Keratinocyte (primary cell): ENCODE data around the gene GEN1. TPM values are rescaled to one million over a fixed set of nuclear protein-coding genes. Genes with fewer than 3 reads are reported as not detected.

Experiments used
- DNase-seq: peaks from one replicate; pipeline ENCODE4 v3.0.0-alpha.2; 2011; ENCODE audit warnings: low read depth, missing footprints, low spot score
- FAIRE-seq: peaks from 2 replicates; lab custom pipeline; 2011; peaks lifted over from hg19 to GRCh38; lab: Jason Lieb, UNC
- H2AFZ ChIP-seq: 2 replicates; pipeline ENCODE4 v1.6.0; 2012; ENCODE audit warnings: low read length, control low read depth, inconsistent platforms; ENCODE audit not compliant: control insufficient read depth
- H3K27ac ChIP-seq: 2 replicates; pipeline ENCODE4 v1.5.1; 2011; ENCODE audit warnings: low read length; ENCODE audit not compliant: control insufficient read depth, insufficient read depth
- H3K27me3 ChIP-seq: 3 replicates; pipeline ENCODE4 v1.6.0; 2011; ENCODE audit warnings: low read length; ENCODE audit not compliant: control insufficient read depth, insufficient read depth; ENCODE audit errors: extremely low read depth
- H3K36me3 ChIP-seq, 2 experiments: 2 replicates in 1 of 2; 3 replicates in 1 of 2; pipeline ENCODE4 v1.5.1; 2011; ENCODE audit warnings: low read length in 2 of 2, mild to moderate bottlenecking in 1 of 2; ENCODE audit not compliant: control insufficient read depth in 2 of 2, insufficient read depth in 2 of 2; ENCODE audit errors: extremely low read depth in 1 of 2
- H3K4me1 ChIP-seq: 3 replicates; pipeline ENCODE4 v1.5.1; 2011; ENCODE audit warnings: low read length; ENCODE audit not compliant: control insufficient read depth, insufficient read depth; ENCODE audit errors: extremely low read depth
- H3K4me2 ChIP-seq: 3 replicates; pipeline ENCODE4 v1.6.0; 2011; ENCODE audit warnings: low read depth, low read length; ENCODE audit not compliant: control insufficient read depth, insufficient read depth; ENCODE audit errors: extremely low read depth
- H3K4me3 ChIP-seq, 3 experiments: fragments of 200-600 bp in 1 of 3; sonication (generic) in 1 of 3; 2 replicates in 2 of 3; 3 replicates in 1 of 3; pipeline ENCODE4 v1.5.1; 2011 to 2016; ENCODE audit warnings: low read length in 3 of 3, mild to moderate bottlenecking in 3 of 3, control low read depth in 2 of 3, inconsistent platforms in 1 of 3, low read depth in 1 of 3, mixed read lengths in 1 of 3, mixed run types in 1 of 3, moderate library complexity in 1 of 3; ENCODE audit not compliant: control insufficient read depth in 2 of 3, insufficient read depth in 2 of 3; ENCODE audit errors: extremely low read depth in 1 of 3
- H3K79me2 ChIP-seq: 2 replicates; pipeline ENCODE4 v1.6.0; 2012; ENCODE audit warnings: low read length; ENCODE audit not compliant: control insufficient read depth, insufficient read depth
- H3K9ac ChIP-seq: 3 replicates; pipeline ENCODE4 v1.6.0; 2011; ENCODE audit warnings: low read length; ENCODE audit not compliant: control insufficient read depth, insufficient read depth; ENCODE audit errors: extremely low read depth
- H3K9me1 ChIP-seq: 3 replicates; pipeline ENCODE4 v1.6.0; 2011; ENCODE audit warnings: low read length; ENCODE audit not compliant: control insufficient read depth, insufficient read depth; ENCODE audit errors: extremely low read depth
- H3K9me3 ChIP-seq: 2 replicates; pipeline ENCODE4 v1.5.1; 2012; ENCODE audit warnings: low read depth, low read length; ENCODE audit not compliant: control insufficient read depth
- H4K20me1 ChIP-seq: 3 replicates; pipeline ENCODE4 v1.6.0; 2011; ENCODE audit warnings: low read length; ENCODE audit not compliant: control insufficient read depth, insufficient read depth; ENCODE audit errors: extremely low read depth
- CTCF ChIP-seq, 3 experiments: IDR thresholded peaks in 1 of 3; conservative IDR thresholded peaks in 1 of 3; optimal IDR thresholded peaks in 1 of 3; 2 replicates in 2 of 3; 3 replicates in 1 of 3; pipeline versions ENCODE3 to v1.5.1; 2011; ENCODE audit warnings: low read length in 3 of 3, mild to moderate bottlenecking in 3 of 3, moderate library complexity in 2 of 3, control low read depth in 1 of 3, inconsistent platforms in 1 of 3; ENCODE audit not compliant: insufficient read depth in 2 of 3; ENCODE audit errors: extremely low read depth in 1 of 3
- EZH2 ChIP-seq: IDR thresholded peaks from one replicate; pipeline ENCODE4 v1.6.1; 2012; ENCODE audit warnings: inconsistent platforms, mild to moderate bottlenecking, low read length, moderate library complexity
- dilution Hi-C: fragments of 300-500 bp; cut with MboI; formaldehyde crosslinking; loops from one replicate; pipeline ENCODE4 v1.7.0; 2020; ENCODE audit warnings: low sequenced_read_pairs; ENCODE audit not compliant: extremely low pct_ligation_motif_present
- polyA plus RNA-seq, 5 experiments: library from polyadenylated mRNA; depleted of rRNA in 3 of 5; stranded (reverse) in 3 of 5; stranded (forward) in 1 of 5; unstranded in 1 of 5; fragments of >200 nt; gene quantifications; 1 replicate in 1 of 5; 2 replicates in 3 of 5; 3 replicates in 1 of 5; pipeline versions ENCODE4 v1.2.1 to v1.2.3, GENCODE V29; 2011 to 2012; ENCODE audit warnings: missing spikeins in 2 of 5, low read depth in 1 of 5, low replicate concordance in 1 of 5

The GEN1 gene
- polyA plus RNA-seq, 1 donor (not counting 4 experiments of a cell fraction or from before 2014, with no cell fraction given) = 17.2 TPM

GRCh38 chr2:17803497-17803896 is 49.6 kb downstream of the GEN1 start:
- no peak for FAIRE-seq
- TF ChIP-seq CTCF (optimal IDR thresholded peaks at IDR 0.05 in 1 of 3, IDR thresholded peaks at IDR 0.05 in 1 of 3, conservative IDR thresholded peaks at IDR 0.05 in 1 of 3; ENCODE audit: extremely low read depth in 1 of 3, insufficient read depth in 2 of 3, low read length in 3 of 3) = no peak
- TF ChIP-seq EZH2 = no peak
- H3K4me3 ChIP-seq = no peak overlapping the region
- H3K27ac ChIP-seq = no peak overlapping the region
- no peak overlapping the region for H3K9ac ChIP-seq
- dilution Hi-C loops = no loop called here
- no peak overlapping the region for H2AFZ ChIP-seq
- H3K27me3 ChIP-seq = no peaks in the 10 kb centered on the region
- DNase-seq = no peak
- H4K20me1 ChIP-seq = no peaks in the 10 kb centered on the region
- H3K36me3 ChIP-seq = no peaks in the 10 kb centered on the region
- H3K4me1 ChIP-seq = no peaks in the 10 kb centered on the region
- no peak overlapping the region for H3K4me2 ChIP-seq
- no peaks in the 10 kb centered on the region for H3K9me1 ChIP-seq
- no peaks in the 10 kb centered on the region for H3K79me2 ChIP-seq
- H3K9me3 ChIP-seq = no peaks in the 10 kb centered on the region

- Histone ChIP-seq H3K4me3 (no peak overlapping the region), H3K36me3 (no peaks in the 10 kb centered on the region), H3K27ac (no peak overlapping the region), H3K9me3 (no peaks in the 10 kb centered on the region), H3K9ac (no peak overlapping the region), H3K9me1 (no peaks in the 10 kb centered on the region), H3K27me3 (no peaks in the 10 kb centered on the region), H3K79me2 (no peaks in the 10 kb centered on the region), H2AFZ (no peak overlapping the region), H4K20me1 (no peaks in the 10 kb centered on the region), H3K4me2 (no peak overlapping the region), H3K4me1 (no peaks in the 10 kb centered on the region)
- dilution Hi-C loops = no loop called here
- no peak for FAIRE-seq
- DNase-seq = no peak
- TF ChIP-seq EZH2 (no peak), CTCF (optimal IDR thresholded peaks at IDR 0.05 in 1 of 3, IDR thresholded peaks at IDR 0.05 in 1 of 3, conservative IDR thresholded peaks at IDR 0.05 in 1 of 3; ENCODE audit: extremely low read depth in 1 of 3, insufficient read depth in 2 of 3, low read length in 3 of 3) (no peak)
Observed at GRCh38 chr2:17804358-17804757, 50.4 kb downstream of the GEN1 start.
